ENCODE measurements around the gene NUP155.
"Not testable (repeated sequence)": the region's sequence is repeated elsewhere in the genome, so short reads cannot be mapped to it uniquely, and the experiment has no call there.

The NUP155 gene

GRCh38 chr5:37304888-37305287, 66.0 kb downstream of the NUP155 start:
- no peak for DNase-seq (ENCODE audit: low read depth, low spot score)
- no peak overlapping the region for H3K4me3 ChIP-seq (ENCODE audit: low read length)

- not testable (repeated sequence) for H3K4me3 ChIP-seq (ENCODE audit: low read length); DNase-seq (ENCODE audit: low read depth, low spot score)
Measured at GRCh38 chr5:37296313-37296712, 74.6 kb downstream of the NUP155 start.

GRCh38 chr5:37283214-37283820, 87.6 kb downstream of the NUP155 start:
- H3K4me3 ChIP-seq (ENCODE audit: low read length), result no peak overlapping the region
- no peak for DNase-seq (ENCODE audit: low read depth, low spot score)

- no peak for DNase-seq (ENCODE audit: low read depth, low spot score)
- no peak overlapping the region for H3K4me3 ChIP-seq (ENCODE audit: low read length)
Measured at GRCh38 chr5:37275511-37275910, 95.4 kb downstream of the NUP155 start.

- no peak for DNase-seq (ENCODE audit: low read depth, low spot score)
- H3K4me3 ChIP-seq (ENCODE audit: low read length), result no peak overlapping the region
Measured at GRCh38 chr5:37272511-37272910, 98.4 kb downstream of the NUP155 start.

GRCh38 chr5:37268100-37268499, 102.8 kb downstream of the NUP155 start:
- DNase-seq (ENCODE audit: low read depth, low spot score), result not testable (repeated sequence)

GRCh38 chr5:37255774-37256358, 115.0 kb downstream of the NUP155 start:
- DNase-seq (ENCODE audit: low read depth, low spot score), result no peak
- no peak overlapping the region for H3K4me3 ChIP-seq (ENCODE audit: low read length)

More at GRCh38 chr5:37268100-37268499, 102.8 kb downstream of the NUP155 start:
- H3K4me3 ChIP-seq (ENCODE audit: low read length), result not testable (repeated sequence)

GRCh38 chr5:37254581-37254980, 116.3 kb downstream of the NUP155 start:
- DNase-seq (ENCODE audit: low read depth, low spot score), result no peak

GRCh38 chr5:37251665-37252064, 119.2 kb downstream of the NUP155 start:
- no peak overlapping the region for H3K4me3 ChIP-seq (ENCODE audit: low read length)
- no peak for DNase-seq (ENCODE audit: low read depth, low spot score)

More at GRCh38 chr5:37254581-37254980, 116.3 kb downstream of the NUP155 start:
- no peak overlapping the region for H3K4me3 ChIP-seq (ENCODE audit: low read length)

GRCh38 chr5:37249815-37250164, 121.1 kb downstream of the NUP155 start:
- DNase-seq (ENCODE audit: low read depth, low spot score), result no peak
- H3K4me3 ChIP-seq (ENCODE audit: low read length), result peak overlapping the region; percentile 76

GRCh38 chr5:37248970-37249814, 121.7 kb downstream of the NUP155 start, which contains the start of gene CPLANE1:
Gene CPLANE1, minus strand, starts transcription at chr5:37249376. Its CDS starts 1,678 bp downstream, at chr5:37247698.
- H3K4me3 ChIP-seq (ENCODE audit: low read length), result peak within 1 kb of the TSS; percentile 76
- DNase-seq (ENCODE audit: low read depth, low spot score), result peak; percentile 53

- peak overlapping the region; percentile 76 for H3K4me3 ChIP-seq (ENCODE audit: low read length)
- DNase-seq (ENCODE audit: low read depth, low spot score), result no peak
Measured at GRCh38 chr5:37248421-37248969, 122.4 kb downstream of the NUP155 start.

GRCh38 chr5:37247496-37247895, 123.4 kb downstream of the NUP155 start:
- DNase-seq (ENCODE audit: low read depth, low spot score), result no peak
- H3K4me3 ChIP-seq (ENCODE audit: low read length), result no peak overlapping the region

- no peak for DNase-seq (ENCODE audit: low read depth, low spot score)
- no peak overlapping the region for H3K4me3 ChIP-seq (ENCODE audit: low read length)
Measured at GRCh38 chr5:37247036-37247435, 123.9 kb downstream of the NUP155 start.
